HG03064 (cell line): ENCODE measurements around the gene BEND6.
"Not testable (repeated sequence)": the region's sequence is repeated elsewhere in the genome, so short reads cannot be mapped to it uniquely, and the experiment has no call there.

Experiments
- ATAC-seq: cut with Tn5 transposase; IDR thresholded peaks from one replicate; pipeline ENCODE4 v1.9.1; 2021; ENCODE audit warnings: low read depth; ENCODE audit not compliant: unreplicated experiment

Gene BEND6

GRCh38 chr6:57026001-57026400 lies 71.1 kb downstream of the BEND6 start:
- ATAC-seq = no peak

GRCh38 chr6:57027301-57027700 lies 72.4 kb downstream of the BEND6 start:
- ATAC-seq = no peak

GRCh38 chr6:57029213-57029612 lies 74.3 kb downstream of the BEND6 start:
- no peak for ATAC-seq

DNA sequence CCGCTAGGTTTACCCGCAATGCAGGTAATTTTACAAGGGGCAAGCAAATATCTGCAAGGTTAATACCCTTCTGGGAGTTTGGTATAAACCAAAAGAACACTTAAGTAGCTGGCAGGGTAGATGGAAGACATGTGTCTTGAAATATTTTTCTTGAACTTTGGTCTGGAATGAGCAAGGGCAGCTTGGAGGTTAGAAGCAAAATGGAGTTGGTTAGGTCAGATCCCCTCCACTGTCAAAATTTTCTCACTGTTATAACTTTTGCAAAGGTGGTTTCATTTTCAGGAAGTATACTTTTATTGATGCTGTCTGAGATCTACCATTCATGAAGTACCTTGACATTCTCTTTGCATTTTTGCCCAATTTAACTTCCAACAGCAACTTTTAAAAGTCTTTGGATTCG lies 78.3 kb downstream of the BEND6 start:
- ATAC-seq = no peak

DNA sequence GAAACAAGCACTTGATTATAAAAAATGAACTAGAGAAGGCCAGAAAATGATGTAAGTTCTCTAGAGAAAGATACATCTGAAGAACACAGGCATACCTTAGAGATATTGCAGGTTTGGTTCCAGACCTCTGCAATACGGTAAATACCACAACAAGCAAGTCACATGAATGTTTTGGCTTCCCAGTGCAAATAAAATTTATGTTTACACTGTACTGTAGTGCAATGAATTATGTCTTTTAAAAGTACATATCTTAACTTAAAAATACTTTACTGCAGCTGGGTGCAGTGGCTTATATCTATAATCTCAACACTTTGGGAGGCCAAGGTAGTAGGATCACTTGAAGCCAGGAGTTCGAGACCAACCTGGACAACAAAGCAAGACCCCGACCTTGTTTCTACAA lies 80.6 kb downstream of the BEND6 start:
- ATAC-seq = no peak

- no peak for ATAC-seq
These were observed 84.0 kb downstream of the BEND6 start for GRCh38 chr6:57038906-57039305.

DNA sequence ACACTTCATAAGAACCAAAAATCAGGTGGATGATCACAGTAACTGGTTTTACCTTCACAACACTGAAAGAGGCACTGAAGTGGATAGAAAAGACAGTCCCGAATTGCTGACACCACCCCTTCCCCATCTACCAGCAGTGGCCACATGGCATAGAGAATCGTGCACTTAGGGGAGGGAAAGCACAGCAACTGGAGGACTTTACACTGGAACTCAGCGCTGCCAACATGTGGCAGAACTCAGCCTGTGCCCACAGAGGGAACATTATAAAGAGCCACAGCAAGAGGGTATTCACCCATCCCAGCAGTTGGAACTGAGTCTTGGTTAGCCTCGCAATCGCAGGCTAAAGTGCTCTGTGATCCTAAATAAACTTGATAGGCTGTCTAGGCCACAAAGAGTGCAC lies 85.1 kb downstream of the BEND6 start:
- no peak for ATAC-seq

GRCh38 chr6:57044061-57044460 lies 89.2 kb downstream of the BEND6 start:
- ATAC-seq = not testable (repeated sequence)

DNA sequence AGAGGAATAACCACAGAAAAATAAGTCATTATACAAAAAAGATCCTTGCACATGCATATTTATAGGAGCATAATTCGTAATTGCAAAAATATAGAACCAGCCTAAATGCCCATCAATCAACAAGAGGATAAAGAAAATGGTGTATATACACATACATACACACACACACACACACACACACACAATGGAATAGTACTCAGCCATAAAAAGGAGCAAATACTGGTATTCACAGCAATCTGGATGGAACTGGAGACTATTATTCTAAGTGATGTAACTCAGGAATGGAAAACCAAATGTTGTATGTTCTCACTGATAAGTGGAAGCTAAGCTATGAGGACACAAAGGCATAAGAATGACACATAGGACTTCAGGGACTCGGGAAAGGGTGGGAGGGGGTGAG lies 89.7 kb downstream of the BEND6 start:
- no peak for ATAC-seq

- ATAC-seq = peak; percentile 91
These were observed 91.7 kb downstream of the BEND6 start, which contains the start of gene KIAA1586 for GRCh38 chr6:57046332-57047256. KIAA1586 (plus strand) TSS chr6:57046693; CDS start chr6:57046756, 63 bp downstream.

DNA sequence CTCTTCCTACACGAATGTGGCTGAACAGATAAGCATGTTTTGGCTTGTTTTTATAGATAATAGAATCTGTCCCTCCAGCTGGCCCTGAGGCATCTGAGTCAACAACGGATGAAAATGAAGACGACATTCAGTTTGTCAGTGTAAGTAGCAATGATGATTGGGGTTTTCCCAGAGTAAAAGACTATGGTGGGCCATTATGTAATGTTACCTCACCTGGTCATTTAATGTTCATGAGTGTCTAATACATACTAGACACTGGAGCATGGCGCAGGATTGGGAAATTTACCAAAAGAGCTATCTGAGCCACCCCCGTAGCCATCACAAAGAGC lies 92.3 kb downstream of the BEND6 start:
- ATAC-seq = peak; percentile 24

DNA sequence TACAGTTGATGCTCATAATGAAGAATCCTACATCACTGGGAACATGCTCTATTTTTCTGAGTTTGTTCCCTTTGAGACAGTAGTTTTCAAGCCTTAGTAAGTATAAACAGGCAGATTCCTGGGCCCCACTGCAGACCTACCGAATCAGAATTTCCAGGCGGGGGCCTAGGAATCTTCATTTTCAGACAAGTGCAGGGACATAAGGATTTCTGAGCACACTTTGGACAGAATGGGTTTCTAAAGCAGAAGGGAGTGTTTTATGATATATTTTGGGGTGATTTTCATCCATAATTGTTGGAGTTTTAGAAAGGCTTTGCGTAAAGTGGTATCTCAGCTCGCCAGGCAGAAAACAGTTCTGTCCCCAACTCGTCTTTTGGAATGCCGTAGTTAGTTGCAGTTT lies 93.0 kb downstream of the BEND6 start:
- ATAC-seq = not testable (repeated sequence)

DNA sequence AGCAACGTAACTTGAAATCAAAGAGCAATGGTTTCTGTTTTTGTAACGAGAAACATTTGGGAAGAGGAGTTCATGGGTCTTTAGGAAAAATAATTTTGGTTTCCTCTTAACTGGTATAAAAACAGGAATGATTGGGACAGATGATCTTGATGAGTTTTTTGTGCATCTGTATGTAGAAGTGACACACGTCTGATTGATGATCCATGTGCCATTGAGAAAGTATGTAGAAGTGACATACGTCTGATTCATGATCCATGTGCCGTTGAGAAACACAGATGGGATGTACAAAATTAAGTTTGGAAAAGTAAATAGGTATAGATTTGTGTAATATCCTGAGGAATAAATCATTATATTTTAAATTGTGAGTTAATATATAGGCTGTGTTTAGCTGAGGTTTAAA lies 93.7 kb downstream of the BEND6 start:
- ATAC-seq = no peak

GRCh38 chr6:57063847-57064246 lies 108.9 kb downstream of the BEND6 start:
- ATAC-seq = no peak

- ATAC-seq = no peak
These were observed 109.9 kb downstream of the BEND6 start for GRCh38 chr6:57064809-57065208.

GRCh38 chr6:57068061-57068460 lies 113.2 kb downstream of the BEND6 start:
- no peak for ATAC-seq

- ATAC-seq = no peak
These were observed 114.3 kb downstream of the BEND6 start for GRCh38 chr6:57069228-57069627.

GRCh38 chr6:57069920-57070331 lies 115.0 kb downstream of the BEND6 start:
- no peak for ATAC-seq

DNA sequence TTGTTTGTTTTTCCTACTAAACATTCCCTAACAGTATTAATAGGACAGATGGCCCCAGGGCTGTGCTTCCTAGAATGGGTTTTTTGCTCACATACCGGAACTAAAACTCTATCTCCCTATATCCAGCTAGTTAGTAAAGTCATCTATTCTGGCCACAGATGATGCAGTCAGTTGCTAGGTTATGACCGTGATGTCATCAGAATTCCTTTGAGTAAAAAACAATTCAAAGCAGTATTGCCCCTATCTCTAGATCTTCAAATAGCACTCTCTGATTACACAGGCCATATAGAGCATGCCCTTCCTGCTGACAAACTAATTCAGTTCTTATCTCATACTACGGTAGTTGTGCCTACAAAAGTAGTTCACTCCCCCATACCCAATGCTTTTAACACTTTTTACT lies 117.2 kb downstream of the BEND6 start:
- ATAC-seq = no peak

DNA sequence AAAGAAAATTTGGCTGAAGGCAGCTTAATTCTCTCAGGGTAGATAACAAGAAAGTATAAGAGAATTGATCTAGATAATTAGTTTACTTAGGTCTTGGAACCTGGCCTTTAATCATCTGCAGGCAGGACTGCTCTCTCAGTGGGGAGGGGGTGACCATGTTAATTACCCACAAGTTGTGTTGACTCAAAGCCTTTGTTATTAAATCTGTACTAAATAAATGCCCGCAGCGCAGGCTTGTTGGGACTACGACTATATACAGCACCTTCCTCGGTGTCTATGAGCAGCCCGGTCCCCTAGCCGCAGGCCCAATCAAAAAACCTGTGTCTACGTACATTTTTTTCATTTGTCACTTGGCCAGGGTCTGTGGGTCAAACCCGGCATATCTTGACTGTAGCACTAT lies 119.5 kb downstream of the BEND6 start:
- ATAC-seq = no peak

DNA sequence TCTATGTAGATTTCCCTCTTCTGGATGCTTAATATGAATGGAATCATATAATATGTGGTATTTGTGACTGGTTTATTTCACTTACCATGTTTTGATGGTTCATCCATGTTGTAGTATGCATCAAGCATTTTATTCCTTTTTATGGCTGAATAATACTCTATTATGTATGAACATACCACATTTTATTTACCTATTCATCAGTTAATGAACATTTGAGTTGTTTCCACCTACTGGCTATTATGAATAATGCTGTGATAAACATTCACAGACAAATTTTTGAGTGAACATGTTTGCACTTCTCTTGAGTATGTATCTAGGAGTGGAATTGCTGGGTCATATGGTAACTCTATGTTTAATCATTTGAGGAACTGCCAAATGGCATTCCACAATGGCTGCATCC lies 120.2 kb downstream of the BEND6 start:
- ATAC-seq = no peak
